Peyer's patch (tissue), 4 donors: ENCODE measurements around the gene NOC2L. TPM values are rescaled to one million over a fixed set of nuclear protein-coding genes. Genes with fewer than 3 reads are reported as not detected.

ENCODE experiments used
- DNase-seq, 3 donors: peaks; one replicate each; pipeline ENCODE4 v3.0.0-alpha.2; 2017 to 2019
- H3K27ac ChIP-seq, 4 donors: fragments of 200-600 bp; sonication (generic); one replicate each; pipeline ENCODE4 v1.5.1; 2016 to 2019
- H3K27me3 ChIP-seq, 2 donors: fragments of 200-600 bp; sonication (generic); one replicate each; pipeline ENCODE4 v1.5.1; 2019
- H3K36me3 ChIP-seq, 3 donors: fragments of 200-600 bp; sonication (generic); one replicate each; pipeline ENCODE4 v1.5.1; 2016 to 2019
- H3K4me1 ChIP-seq, 4 donors: fragments of 200-600 bp; sonication (generic); one replicate each; pipeline ENCODE4 v1.5.1; 2016 to 2019
- H3K4me3 ChIP-seq, 4 donors: fragments of 200-600 bp; sonication (generic); 1 replicate in 3 of 4; 2 replicates in 1 of 4; pipeline ENCODE4 v1.5.1; 2016 to 2019; ENCODE audit warnings: mild to moderate bottlenecking in 1 of 4
- H3K9me3 ChIP-seq, 4 donors: fragments of 200-600 bp; sonication (generic); one replicate each; pipeline ENCODE4 v1.5.1; 2016 to 2019; ENCODE audit warnings: mild to moderate bottlenecking in 1 of 4
- POLR2A ChIP-seq, 2 donors: fragments of 450-650 bp; IDR thresholded peaks; one replicate each; pipeline ENCODE4 v1.5.1; 2017; ENCODE audit warnings: antibody characterized with exemption in 2 of 2, mild to moderate bottlenecking in 2 of 2, moderate library complexity in 2 of 2
- total RNA-seq, 4 donors: library from RNA; depleted of rRNA; stranded (reverse); fragments of >200 nt; gene quantifications; one replicate each; pipeline ENCODE4 v1.1.0, GENCODE V29; 2016
- TF ChIP-seq, protein P1 (sequence below), 6 experiments: fragments of 450-650 bp in 4 of 6; fragments of 200-600 bp in 2 of 6; sonication (generic) in 1 of 6; IDR thresholded peaks; one replicate each; pipeline ENCODE4 v1.5.1; 2017 to 2019; ENCODE audit warnings: antibody characterized with exemption in 6 of 6, mild to moderate bottlenecking in 3 of 6, moderate library complexity in 1 of 6

The NOC2L gene
- total RNA-seq, 4 donors from 2014 or later, result 18.2 to 58.6 (median 39.9) TPM

GRCh38 chr1:965526-966134, 6.6 kb upstream of the NOC2L start:
- Histone ChIP-seq H3K27ac (peak overlapping the region; percentile 69 to 79 (median 76)), H3K27me3 (peaks cover 0 to 2% of the 10 kb centered on the region in 2 donors)
- no peak for DNase-seq

DNA sequence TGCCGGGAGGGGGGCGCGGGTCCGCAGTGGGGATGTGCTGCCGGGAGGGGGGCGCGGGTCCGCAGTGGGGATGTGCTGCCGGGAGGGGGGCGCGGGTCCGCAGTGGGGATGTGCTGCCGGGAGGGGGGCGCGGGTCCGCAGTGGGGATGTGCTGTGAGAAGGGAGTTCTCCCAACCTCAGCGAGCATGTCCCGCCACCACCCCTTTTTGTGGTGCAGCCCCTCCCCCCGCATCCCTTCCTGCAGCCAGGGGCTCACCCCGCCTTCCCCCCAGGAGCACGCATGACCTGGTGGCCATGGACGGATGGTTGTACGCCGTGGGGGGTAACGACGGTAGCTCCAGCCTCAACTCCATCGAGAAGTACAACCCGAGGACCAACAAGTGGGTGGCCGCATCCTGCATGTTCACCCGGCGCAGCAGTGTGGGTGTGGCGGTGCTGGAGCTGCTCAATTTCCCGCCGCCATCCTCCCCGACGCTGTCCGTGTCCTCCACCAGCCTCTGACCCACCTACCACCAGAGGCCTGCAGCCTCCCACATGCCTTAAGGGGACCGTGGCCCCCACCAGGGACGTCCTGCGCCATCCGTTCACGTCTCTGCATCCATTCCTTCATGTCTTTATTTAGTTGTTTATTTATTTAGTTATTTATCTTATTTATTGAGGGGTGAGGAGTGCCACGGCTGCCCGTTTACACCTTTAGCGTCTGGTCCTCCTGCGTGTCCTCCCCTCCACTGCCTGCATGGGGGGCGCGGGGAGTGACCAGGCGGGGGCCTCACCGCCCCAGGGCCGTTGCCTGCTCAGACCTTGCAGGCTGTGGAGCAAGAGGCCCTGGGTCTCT, 5.9 kb upstream of the NOC2L start:
- no peaks in the 10 kb centered on the region for H3K9me3 ChIP-seq
- TF ChIP-seq, protein P1, sequence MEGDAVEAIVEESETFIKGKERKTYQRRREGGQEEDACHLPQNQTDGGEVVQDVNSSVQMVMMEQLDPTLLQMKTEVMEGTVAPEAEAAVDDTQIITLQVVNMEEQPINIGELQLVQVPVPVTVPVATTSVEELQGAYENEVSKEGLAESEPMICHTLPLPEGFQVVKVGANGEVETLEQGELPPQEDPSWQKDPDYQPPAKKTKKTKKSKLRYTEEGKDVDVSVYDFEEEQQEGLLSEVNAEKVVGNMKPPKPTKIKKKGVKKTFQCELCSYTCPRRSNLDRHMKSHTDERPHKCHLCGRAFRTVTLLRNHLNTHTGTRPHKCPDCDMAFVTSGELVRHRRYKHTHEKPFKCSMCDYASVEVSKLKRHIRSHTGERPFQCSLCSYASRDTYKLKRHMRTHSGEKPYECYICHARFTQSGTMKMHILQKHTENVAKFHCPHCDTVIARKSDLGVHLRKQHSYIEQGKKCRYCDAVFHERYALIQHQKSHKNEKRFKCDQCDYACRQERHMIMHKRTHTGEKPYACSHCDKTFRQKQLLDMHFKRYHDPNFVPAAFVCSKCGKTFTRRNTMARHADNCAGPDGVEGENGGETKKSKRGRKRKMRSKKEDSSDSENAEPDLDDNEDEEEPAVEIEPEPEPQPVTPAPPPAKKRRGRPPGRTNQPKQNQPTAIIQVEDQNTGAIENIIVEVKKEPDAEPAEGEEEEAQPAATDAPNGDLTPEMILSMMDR (IDR thresholded peaks at IDR 0.05), result no peak
- no peak for TF ChIP-seq POLR2A (IDR thresholded peaks at IDR 0.05)
- H3K4me3 ChIP-seq, result no peak overlapping the region

More at GRCh38 chr1:965526-966134, 6.6 kb upstream of the NOC2L start:
- TF ChIP-seq, protein P1 (IDR thresholded peaks at IDR 0.05), result no peak
- peak overlapping the region in 1 of 4 donors; percentile 50 for H3K4me3 ChIP-seq
- peaks cover 0 to 10% (median 0%) of the 10 kb centered on the region in 3 donors for H3K36me3 ChIP-seq
- H3K9me3 ChIP-seq, result no peaks in the 10 kb centered on the region
- H3K4me1 ChIP-seq, result peaks cover 0 to 30% (median 15%) of the 10 kb centered on the region in 4 donors

GRCh38 chr1:963746-964525, 4.9 kb upstream of the NOC2L start:
- H3K27ac ChIP-seq, result no peak overlapping the region
- no peak for TF ChIP-seq POLR2A (IDR thresholded peaks at IDR 0.05)
- TF ChIP-seq, protein P1 (IDR thresholded peaks at IDR 0.05), result no peak
- H3K4me3 ChIP-seq, result no peak overlapping the region
- H3K4me1 ChIP-seq, result peaks cover 5 to 38% (median 24%) of the 10 kb centered on the region in 4 donors
- no peaks in the 10 kb centered on the region for H3K27me3 ChIP-seq
- no peaks in the 10 kb centered on the region for H3K9me3 ChIP-seq
- peaks cover 0 to 10% (median 0%) of the 10 kb centered on the region in 3 donors for H3K36me3 ChIP-seq
- DNase-seq, result no peak

More for the DNA sequence above, 5.9 kb upstream of the NOC2L start:
- DNase-seq, result no peak
- no peaks in the 10 kb centered on the region for H3K27me3 ChIP-seq
- peaks cover 0 to 10% (median 0%) of the 10 kb centered on the region in 3 donors for H3K36me3 ChIP-seq
- H3K4me1 ChIP-seq, result peaks cover 2 to 32% (median 19%) of the 10 kb centered on the region in 4 donors
- H3K27ac ChIP-seq, result no peak overlapping the region

DNA sequence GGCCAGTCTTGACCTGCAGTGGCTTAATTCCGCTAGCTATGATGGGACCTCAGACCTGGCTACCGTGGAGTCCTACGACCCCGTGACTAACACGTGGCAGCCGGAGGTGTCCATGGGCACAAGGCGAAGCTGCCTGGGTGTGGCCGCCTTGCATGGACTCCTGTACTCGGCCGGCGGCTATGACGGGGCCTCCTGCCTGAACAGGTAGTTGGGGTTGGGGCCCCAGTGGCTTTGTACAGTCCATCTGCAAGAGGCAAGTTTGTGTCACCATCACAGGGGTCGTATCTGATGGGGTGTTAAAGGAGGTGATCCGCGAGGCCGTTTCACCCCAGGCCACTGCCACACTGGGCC, 4.2 kb upstream of the NOC2L start:
- no peaks in the 10 kb centered on the region for H3K9me3 ChIP-seq
- TF ChIP-seq, protein P1 (IDR thresholded peaks at IDR 0.05), result no peak
- H3K36me3 ChIP-seq, result peaks cover 0 to 10% (median 0%) of the 10 kb centered on the region in 3 donors
- H3K27me3 ChIP-seq, result no peaks in the 10 kb centered on the region
- DNase-seq, result no peak
- H3K4me3 ChIP-seq, result no peak overlapping the region
- H3K27ac ChIP-seq, result no peak overlapping the region
- H3K4me1 ChIP-seq, result peaks cover 5 to 44% (median 27%) of the 10 kb centered on the region in 4 donors
